K562 (cell line): ENCODE measurements around the gene AIF1. TPM values are rescaled to one million over a fixed set of nuclear protein-coding genes. Genes with fewer than 3 reads are reported as not detected.

Experiments used
- ATF1 ChIP-seq, 2 experiments: fragments of 450-650 bp in 1 of 2; IDR thresholded peaks; 2 replicates each; pipeline ENCODE4 v1.6.1; 2016; ENCODE audit warnings: missing compliant biosample characterization in 1 of 2, missing genetic modification characterization in 1 of 2
- CREM ChIP-seq: IDR thresholded peaks from 2 replicates; pipeline ENCODE4 v1.6.1; 2014; ENCODE audit warnings: antibody characterized with exemption, low read depth
- KAT8 ChIP-seq: fragments of 450-650 bp; IDR thresholded peaks from 2 replicates; pipeline ENCODE4 v1.6.1; 2016; ENCODE audit warnings: low read depth, mild to moderate bottlenecking
- MECOM ChIP-seq: fragments of 250-450 bp; sonication (Bioruptor Pico); IDR thresholded peaks from 2 replicates; pipeline ENCODE4 v1.8.0; 2022; ENCODE audit warnings: inconsistent platforms
- MTA1 ChIP-seq: fragments of 450-650 bp; IDR thresholded peaks from 2 replicates; pipeline ENCODE4 v1.6.1; 2017; ENCODE audit warnings: borderline replicate concordance
- MXI1 ChIP-seq: IDR thresholded peaks from 2 replicates; pipeline ENCODE4 v1.6.1; 2011; ENCODE audit warnings: low read depth, mild to moderate bottlenecking, improper control_type of control experiment, low read length
- PBX2 ChIP-seq, 2 experiments: IDR thresholded peaks in 1 of 2; conservative IDR thresholded peaks in 1 of 2; 2 replicates each; pipeline ENCODE4 v1.6.1; 2016; ENCODE audit warnings: low read depth in 2 of 2, mild to moderate bottlenecking in 1 of 2, missing compliant biosample characterization in 1 of 2, missing genetic modification characterization in 1 of 2, moderate library complexity in 1 of 2
- RBM25 ChIP-seq: fragments of 200-400 bp; formaldehyde crosslinking; IDR thresholded peaks from 2 replicates; pipeline ENCODE4 v1.6.1; 2018; ENCODE audit warnings: low read length, low read depth, moderate library complexity; ENCODE audit not compliant: severe bottlenecking
- THAP7 ChIP-seq: fragments of 250-450 bp; sonication (Bioruptor Pico); IDR thresholded peaks from 2 replicates; pipeline ENCODE4 v1.5.0; 2021
- ZNF133 ChIP-seq: fragments of 250-450 bp; sonication (Bioruptor Pico); IDR thresholded peaks from 2 replicates; pipeline ENCODE4 v1.4.0; 2020; ENCODE audit warnings: mild to moderate bottlenecking
- ZNF318 ChIP-seq, 2 experiments: fragments of 450-650 bp; IDR thresholded peaks; 2 replicates each; pipeline ENCODE4 v1.6.1; 2016; ENCODE audit warnings: mild to moderate bottlenecking in 2 of 2, borderline replicate concordance in 1 of 2, low read depth in 1 of 2, moderate library complexity in 1 of 2
- ZNF740 ChIP-seq, 3 experiments: fragments of 200-800 bp in 1 of 3; sonication (Bioruptor generic) in 1 of 3; sonication (generic) in 1 of 3; formaldehyde crosslinking in 1 of 3; IDR thresholded peaks; 2 replicates each; pipeline versions ENCODE4 v1.6.1 to v1.8.0; 2016 to 2022; ENCODE audit warnings: mild to moderate bottlenecking in 2 of 3, missing compliant biosample characterization in 2 of 3, missing genetic modification characterization in 2 of 3, missing genetic modification reagents in 1 of 3
- ZNF77 ChIP-seq: fragments of 250-450 bp; sonication (Bioruptor Pico); IDR thresholded peaks from 2 replicates; pipeline ENCODE4 v1.5.0; 2020
- ZNF830 ChIP-seq: fragments of 250-450 bp; sonication (Bioruptor Pico); IDR thresholded peaks from 2 replicates; pipeline ENCODE4 v1.5.0; 2021; ENCODE audit warnings: mild to moderate bottlenecking
- polyA plus RNA-seq, 8 experiments: library from polyadenylated mRNA; depleted of rRNA in 4 of 8; stranded (reverse) in 5 of 8; unstranded in 3 of 8; fragments of >200 nt; fragmentation: Nextera tagmentation in 2 of 8; fragmentation: Illumina TruSeq in 1 of 8; extraction: Ambion mirVana in 2 of 8; extraction: Trizol in 1 of 8; gene quantifications; 2 replicates each; pipeline versions ENCODE4 v1.2.1 to v1.2.3, GENCODE V29; 2011 to 2014; ENCODE audit warnings: inconsistent platforms in 1 of 8, missing spikeins in 1 of 8
- total RNA-seq, 7 experiments: library from RNA; depleted of rRNA in 6 of 7; stranded (reverse); fragments of >200 nt in 6 of 7; fragmentation: Illumina TruSeq in 2 of 7; extraction: Trizol in 2 of 7; gene quantifications; 2 replicates each; pipeline versions ENCODE4 v1.2.1 to v1.2.3, GENCODE V29; 2011 to 2021; ENCODE audit warnings: low replicate concordance in 1 of 7

AIF1 gene
- total and polyA plus RNA-seq, 9 of the 15 experiments (the other 6 are each of a cell fraction or from before 2014, with no cell fraction given) = 9.4 to 33.4 (median 19.4) TPM

GRCh38 chr6:31657406-31658157 is 42.5 kb downstream of the AIF1 start (continued):
- TF ChIP-seq ZNF318 (IDR thresholded peaks at IDR 0.05; ENCODE audit: borderline replicate concordance in 1 of 2, low read depth in 1 of 2) (no peak), ZNF77 (CRISPR knock-in tag) (no peak), MECOM (CRISPR knock-in tag) (no peak), MXI1 (no peak), ZNF133 (CRISPR knock-in tag) (no peak), KAT8 (no peak), ZNF830 (CRISPR knock-in tag) (no peak), PBX2 (CRISPR knock-in tag; IDR thresholded peaks at IDR 0.05; ENCODE audit: low read depth) (no peak), PBX2 (tag; conservative IDR thresholded peaks at IDR 0.05; ENCODE audit: low read depth) (no peak), ZNF740 (CRISPR knock-in tag; IDR thresholded peaks at IDR 0.05) (0 out of 2 replicates have a peak, but pooled peaks have one; percentile 43), ZNF740 (tag; IDR thresholded peaks at IDR 0.05) (no peak), MTA1 (no peak), ATF1 (CRISPR knock-in tag; IDR thresholded peaks at IDR 0.05) (no peak), ATF1 (tag; IDR thresholded peaks at IDR 0.05) (peak; percentile 90), THAP7 (CRISPR knock-in tag) (no peak), CREM (no peak), RBM25 (no peak)
